ENCODE measurements around the gene PTK7.

DNA sequence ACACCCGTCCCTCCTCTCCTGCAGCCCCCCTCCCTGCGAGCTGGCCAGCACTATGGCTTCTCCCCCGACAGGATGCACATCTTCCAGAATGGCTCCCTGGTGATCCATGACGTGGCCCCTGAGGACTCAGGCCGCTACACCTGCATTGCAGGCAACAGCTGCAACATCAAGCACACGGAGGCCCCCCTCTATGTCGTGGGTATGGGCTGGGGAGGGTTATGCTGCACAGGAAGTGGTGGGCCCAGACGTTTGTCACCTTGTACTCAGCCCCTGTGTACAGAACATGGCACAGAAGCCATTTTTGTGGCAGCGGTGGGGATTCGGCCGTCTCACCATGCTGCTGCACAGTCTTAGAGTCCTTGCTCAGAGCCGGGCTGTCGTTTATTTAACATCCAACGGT lies 66.0 kb downstream of the PTK7 start:
- TF ChIP-seq CTCF (conservative IDR thresholded peaks at IDR 0.05; ENCODE audit: low read length) = no peak
- TF ChIP-seq EZH2phosphoT487 (IDR thresholded peaks at IDR 0.05; ENCODE audit: borderline replicate concordance) = no peak
